T-helper 2 cell (primary cell): Measurements from ENCODE around the gene OPA3.
"Not testable (repeated sequence)": the region's sequence is repeated elsewhere in the genome, so short reads cannot be mapped to it uniquely, and the experiment has no call there.

Source experiments
- DNase-seq, 5 experiments: peaks; one replicate each; pipeline versions ENCODE4 v3.0.0 to v3.0.0-alpha.2; 2012 to 2022
- total RNA-seq, 2 donors: gene quantifications; one replicate each; lab custom pipeline; 2026; lab: John Stamatoyannopoulos, UW

The OPA3 gene
- 14.7 to 19.6 reads per million in 2 donors for total RNA-seq

DNA sequence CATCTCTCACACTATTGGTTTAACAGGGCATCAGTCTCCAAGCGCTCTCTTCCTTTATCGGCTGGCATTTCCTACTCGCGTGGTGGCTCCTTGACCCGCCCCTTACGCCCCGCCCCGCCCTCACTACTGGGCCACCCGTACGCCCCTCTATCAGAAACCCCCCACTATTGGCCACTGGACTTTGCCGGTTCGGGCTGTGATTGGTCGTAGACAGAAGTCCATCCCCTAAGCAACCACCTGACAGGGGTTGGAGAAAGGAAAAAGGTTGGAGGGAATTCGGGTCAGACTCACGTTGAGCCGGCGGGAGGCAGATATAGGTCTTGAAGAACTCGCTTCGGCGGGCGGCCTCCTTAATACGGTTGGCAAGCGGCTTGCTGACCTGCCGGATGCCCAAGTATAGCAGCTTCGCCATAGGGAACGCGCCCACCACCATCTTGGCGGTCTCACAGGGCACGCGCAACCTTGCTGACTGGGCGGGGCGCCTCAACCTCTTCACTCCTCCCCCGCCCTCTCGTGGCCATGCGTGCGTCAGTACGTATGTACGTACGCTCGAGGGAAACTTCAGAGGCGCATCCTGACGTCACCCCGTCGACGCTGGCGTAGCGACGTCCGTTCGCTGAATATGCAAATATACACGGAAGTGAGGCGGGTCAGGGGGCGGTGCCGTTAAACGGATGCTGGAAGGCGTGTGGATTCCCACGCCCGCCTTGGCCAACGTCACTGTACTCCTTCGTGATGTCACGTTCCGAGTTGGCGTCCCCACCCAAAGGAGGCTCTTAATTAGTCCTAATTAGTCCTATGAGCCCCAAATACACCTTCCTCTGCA lies at the start of gene OPA3:
TSS of gene OPA3 (minus strand) at position 471 of the 826 bp plus-strand sequence. CDS start at position 433, 38 bp downstream.
- DNase-seq = peak; percentile 96 to 100 (median 99)

DNA sequence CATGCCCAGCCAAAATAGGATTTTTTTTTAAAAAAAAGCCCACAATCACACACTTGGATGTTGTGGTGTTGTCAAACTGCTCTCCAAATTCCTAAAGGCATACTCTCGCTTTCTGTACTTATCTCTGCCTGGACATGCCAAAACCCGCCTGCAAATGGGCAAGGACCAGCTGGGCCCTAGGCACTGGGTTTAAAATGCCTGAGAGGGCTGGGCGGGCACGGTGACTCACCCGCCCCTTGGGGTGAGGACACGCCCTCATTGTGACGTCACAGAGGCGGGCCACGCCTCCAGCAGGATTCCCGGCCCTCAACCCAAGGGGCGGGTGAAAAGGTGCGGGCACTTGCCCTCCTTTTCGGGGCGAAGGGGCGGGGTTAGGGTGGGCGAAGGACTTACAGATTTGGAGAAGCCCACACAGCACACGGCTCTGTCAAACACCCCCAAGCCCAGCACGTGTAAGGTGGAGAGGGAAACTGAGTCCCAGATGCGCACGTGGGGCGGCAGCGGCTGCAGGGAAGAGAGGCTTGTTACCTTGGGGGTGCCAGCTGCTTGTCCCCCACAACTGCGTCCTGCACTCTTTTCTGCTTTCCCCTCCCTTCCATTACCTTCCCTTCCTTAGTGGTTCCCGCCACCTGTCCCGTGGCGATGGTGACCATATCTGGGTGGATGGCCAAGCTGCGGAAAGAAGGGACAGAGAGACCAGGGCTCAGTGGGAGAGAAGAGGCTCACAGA lies 48.0 kb upstream of the OPA3 start:
- DNase-seq = peak in 4 of 5 experiments; percentile 14 to 28 (median 20)

DNA sequence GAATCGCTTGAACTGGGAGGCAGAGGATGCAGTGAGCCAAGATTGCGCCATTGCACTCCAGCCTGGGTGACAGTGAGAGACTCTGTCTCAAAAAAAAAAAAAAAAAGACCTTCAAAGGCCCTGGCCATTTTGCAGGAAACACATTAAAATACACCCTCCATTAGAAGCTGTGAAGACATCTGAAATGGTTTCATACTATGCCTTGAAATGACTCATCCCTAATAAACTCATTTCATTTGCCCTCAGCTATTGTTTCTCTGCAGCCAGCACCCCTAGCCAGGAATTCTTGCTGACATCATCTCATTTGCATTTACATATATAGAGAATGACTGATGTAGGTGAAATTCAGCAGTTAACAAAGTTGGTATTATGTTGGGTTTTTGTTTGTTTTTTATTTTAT lies 45.9 kb upstream of the OPA3 start:
- DNase-seq = peak in 1 of 5 experiments; percentile 26

DNA sequence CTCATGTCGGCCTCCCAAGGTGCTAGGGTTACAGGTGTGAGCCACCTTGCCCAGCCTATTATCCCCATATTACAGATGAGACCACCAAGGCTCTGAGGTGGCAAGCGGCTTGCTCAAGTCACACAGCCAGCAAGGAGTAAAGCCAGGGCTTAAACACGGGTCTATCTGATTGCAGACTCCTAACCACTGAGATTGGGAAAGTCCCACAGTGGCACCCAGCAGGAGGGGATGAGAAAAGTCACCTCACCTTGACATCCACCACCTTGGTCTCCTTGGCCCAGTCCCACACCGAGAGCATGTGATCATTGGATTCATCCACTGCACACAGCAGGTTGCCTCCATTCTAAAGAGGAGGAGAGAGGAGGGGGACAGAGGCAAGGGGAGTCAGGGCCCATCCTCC lies 45.1 kb upstream of the OPA3 start:
- no peak for DNase-seq

DNA sequence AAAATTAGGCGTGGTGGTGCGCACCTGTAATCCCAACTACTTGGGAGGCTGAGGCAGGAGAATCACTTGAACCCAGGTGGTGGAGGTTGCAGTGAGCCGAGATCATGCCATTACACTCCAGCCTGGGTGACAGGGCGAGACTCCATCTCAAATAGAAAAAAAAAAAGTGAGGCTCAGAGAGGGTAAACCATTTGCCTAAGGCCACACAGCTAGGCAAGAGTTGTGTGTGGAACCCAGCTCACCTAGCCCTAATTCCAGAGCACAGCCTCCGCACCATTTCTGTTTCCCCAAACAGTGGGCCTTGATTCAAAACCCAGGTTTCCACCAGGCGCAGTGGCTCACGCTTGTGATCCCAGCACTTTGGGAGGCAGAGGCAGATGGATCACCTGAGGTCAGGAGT lies 43.6 kb upstream of the OPA3 start:
- not testable (repeated sequence) for DNase-seq

DNA sequence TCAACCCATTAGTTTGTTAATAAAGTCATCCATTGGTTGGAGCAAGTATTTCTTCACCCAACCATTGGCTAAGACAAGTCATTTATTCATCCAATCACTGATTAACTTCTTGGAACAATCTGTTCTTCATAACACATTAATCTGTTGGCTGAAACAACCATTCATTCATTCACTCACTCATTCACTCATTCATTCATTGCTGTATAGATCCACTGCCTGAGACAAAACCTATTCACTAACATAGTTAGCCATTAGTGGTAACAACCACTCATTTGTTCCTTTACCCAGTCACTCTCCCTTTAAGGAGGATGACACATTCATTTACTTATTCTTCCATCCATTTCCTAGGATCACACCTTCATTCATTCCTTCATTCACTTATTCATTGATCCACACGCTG lies 39.4 kb upstream of the OPA3 start:
- no peak for DNase-seq

DNA sequence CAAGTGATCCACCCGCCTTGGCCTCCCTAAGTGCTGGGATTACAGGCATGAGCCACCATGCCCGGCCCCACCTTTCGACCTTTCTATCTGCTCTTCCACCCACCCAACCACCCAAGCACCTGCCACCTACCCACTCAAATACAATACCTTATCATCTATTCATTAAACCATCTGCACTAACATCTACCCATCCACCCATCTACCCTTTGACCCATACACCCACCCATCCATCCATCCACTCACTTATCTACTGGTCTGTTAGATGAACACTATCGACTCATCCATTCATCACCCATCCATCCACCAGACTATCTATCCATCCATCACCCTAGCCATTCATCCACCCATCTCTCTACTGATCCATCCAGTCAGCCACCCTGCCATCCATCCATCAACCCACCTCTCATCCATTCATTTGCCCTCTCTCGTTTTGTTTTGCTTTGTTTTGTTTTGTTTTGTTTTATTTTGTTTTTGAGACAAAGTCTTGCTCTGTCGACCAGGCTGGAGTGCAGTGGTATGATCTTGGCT lies 37.4 kb upstream of the OPA3 start:
- DNase-seq = no peak

DNA sequence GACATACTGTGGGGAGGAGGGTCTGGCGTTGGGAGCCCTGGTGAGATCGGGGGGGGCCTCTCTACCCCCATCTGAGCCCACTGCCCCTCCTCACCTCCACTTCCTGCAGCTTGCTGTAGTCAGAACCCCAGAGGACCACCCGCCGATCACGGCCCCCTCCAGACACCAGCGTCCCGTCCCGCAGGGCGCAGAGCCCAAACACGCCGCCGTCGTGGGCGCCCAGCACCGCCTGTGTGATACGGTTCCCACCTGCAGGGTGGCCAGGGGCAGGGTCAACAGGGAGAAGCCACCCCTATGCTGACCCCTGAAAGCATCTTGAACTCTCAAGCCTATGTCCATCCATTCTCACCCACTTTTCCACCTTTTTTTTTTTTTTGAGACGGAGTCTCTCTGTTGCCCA lies 36.8 kb upstream of the OPA3 start:
- no peak for DNase-seq

DNA sequence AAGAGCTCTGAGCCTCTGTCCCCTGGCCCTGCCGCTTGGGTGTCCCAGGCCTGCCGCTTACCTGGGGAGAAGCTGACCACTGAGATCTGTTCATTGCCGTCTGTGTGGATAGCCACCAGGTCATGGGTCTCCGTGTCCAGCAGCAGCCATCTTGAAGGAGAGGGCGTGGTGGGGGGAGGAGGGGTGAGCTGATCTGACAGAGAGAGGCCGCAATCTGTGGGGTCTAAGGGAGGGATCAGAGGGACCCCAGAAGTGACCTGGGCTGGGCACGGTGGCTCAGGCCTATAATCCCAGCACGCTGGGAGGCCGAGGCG lies 32.1 kb upstream of the OPA3 start:
- no peak for DNase-seq

DNA sequence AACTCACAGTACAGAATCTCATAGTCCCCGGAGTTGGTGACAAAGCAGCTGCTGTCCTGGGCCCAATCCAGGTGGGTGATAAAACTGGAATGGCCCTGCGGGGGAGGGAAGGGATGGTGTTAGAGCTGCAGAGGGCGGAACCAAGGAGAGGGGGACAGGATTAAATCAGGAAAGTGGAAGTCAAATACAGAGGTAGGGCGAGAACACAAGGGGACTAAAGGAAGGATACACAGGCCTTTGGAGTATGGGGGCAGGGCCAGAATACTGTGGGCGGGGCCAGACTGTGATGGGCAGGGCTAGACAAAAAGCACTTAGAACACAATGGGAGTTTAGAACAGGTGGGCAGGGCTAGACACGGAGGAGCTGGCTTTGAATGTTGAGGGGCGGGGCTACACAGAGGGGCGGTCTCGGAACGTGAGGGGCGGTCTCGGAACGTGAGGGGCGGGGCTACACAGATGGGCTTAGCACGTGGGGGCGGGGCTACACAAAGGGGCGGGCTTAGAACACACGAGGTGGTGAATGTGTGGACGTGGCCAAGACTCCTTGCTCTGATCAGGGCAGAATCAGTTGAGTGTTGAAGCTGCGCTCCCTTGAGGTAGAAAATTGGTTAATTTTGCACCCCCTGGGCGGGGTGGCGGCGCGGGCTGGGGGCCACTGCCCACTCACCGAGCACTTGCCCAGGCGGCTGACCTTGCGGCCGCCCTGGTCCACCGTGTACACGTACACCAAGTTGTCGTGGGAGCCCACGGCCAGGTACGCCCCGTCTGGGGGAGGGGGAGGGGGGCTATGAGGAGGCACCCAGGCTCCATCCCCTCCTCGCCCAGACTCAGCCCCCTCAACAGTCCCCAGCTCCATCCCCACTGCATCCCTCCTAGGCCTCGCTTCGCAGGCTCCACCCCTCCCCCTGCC lies 31.4 kb upstream of the OPA3 start:
- DNase-seq = peak; percentile 56 to 86 (median 74)

DNA sequence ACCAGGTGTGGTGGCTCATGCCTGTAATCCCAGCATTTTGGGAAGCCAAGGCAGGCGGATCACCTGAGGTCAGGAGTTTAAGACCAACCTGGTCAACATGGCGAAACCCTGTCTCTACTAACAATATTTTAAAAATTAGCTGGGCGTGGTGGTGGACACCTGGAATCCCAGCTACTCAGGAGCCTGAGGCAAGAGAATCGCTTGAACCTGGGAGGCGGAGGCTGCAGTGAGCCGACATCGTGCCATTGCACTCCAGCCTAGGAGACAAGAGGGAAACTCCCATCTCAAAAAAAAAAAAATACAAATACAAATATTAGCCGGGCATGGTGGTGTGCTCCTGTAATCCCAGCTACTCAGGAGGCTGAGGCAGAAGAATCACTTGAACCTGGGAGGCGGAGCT lies 30.5 kb upstream of the OPA3 start:
- DNase-seq = not testable (repeated sequence)

DNA sequence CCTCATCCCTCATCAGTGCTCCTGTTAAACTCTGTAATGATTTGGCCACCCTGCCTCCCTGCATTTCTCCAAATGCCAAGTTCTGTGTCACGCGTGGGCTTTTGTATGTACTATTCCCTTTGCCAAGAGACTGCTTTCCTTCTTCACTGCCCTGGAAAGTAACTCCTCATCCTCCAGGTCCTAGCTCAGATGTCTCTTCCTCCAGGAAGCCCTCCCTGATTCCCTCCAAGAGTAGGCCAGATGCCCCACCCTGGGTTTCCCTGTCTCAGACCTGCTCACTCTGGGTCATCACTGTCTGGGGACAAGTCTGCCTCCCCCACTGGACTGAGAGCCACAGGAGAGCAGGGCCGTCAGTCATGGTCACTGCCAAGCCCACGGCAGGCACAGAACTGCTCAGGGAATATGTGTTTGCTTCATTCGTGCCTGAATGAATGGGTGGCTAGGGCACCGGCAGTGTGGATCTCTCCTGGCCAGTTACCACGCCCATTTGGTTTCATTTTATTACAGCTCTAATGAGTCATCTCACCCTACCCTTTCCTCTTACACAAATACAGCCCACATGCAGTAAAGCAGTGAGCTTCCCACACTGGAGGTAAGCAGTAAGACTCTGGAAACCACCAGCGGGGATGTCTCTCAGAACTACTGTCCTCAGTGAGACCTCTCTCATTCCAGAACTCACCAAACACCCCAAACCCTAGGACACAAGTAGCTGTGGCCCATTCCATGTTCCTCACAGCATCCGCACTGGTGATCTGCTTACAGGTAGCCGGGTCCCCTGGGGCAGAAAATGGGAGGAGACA lies 29.5 kb upstream of the OPA3 start:
- DNase-seq = peak in 2 of 5 experiments; percentile 21 to 78

DNA sequence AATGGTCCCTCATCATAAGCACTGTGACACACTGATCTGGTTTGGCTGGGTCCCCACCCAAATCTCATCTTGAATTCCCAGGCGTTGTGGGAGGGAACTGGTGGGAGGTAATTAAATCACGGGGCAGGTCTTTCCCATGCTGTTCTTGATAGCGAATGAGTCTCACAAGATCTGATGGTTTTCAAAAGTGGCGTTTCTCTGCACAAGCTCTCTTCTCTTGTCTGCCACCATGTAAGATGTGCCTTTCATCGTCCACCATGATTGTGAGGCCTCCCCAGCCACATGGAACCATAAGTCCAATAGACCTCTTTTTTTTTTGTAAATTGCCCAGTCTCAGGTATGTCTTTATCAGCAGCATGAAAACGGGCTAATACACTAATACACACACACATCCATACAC lies 24.3 kb upstream of the OPA3 start:
- DNase-seq = no peak

DNA sequence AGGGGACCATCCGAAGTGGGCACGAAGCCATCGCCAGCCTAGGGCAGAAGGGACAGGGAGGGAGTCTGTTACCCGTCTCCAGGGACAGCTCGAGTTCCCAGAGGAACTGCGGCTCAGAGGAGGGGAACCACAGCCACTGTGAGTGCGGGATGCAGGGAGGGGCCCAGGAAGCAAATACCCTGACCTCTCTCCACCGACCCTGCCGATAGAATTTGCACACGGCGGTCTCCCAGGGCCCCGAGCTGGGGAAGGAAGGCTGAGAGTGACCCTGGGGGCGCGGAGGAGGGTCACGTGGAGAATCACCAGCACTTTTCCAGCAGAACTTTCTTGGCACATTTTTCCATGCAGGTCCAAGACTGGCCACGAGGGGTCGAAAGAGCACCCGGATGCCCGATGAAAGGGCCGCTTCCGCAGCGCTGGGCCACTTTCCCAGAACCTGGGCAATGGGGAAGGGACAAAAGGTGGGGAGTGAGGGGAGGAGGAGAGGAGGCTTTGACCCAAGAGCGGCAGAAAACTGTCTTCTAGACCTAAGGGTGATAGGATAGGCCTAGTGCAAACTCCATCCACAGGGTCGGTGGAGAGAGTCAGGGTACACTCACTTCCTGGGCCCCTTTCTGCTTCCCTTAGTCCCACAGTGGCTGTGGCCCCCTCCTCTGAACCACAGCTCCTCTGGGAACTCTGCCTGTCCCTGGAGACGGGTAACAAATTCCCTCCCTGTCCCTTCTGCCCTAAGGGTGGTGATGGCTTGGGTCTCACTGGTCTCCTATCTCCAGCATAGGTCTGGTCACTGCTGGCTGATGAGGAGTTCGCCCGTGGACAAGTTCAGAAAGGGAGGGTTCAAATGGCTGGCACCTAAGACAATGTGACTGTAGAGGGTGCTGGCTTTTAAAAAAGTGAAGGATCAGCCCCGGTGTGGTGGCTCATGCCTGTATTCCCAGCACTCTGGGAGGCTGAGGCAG lies 22.7 kb upstream of the OPA3 start:
- peak in 3 of 5 experiments; percentile 9 to 26 (median 24) for DNase-seq

DNA sequence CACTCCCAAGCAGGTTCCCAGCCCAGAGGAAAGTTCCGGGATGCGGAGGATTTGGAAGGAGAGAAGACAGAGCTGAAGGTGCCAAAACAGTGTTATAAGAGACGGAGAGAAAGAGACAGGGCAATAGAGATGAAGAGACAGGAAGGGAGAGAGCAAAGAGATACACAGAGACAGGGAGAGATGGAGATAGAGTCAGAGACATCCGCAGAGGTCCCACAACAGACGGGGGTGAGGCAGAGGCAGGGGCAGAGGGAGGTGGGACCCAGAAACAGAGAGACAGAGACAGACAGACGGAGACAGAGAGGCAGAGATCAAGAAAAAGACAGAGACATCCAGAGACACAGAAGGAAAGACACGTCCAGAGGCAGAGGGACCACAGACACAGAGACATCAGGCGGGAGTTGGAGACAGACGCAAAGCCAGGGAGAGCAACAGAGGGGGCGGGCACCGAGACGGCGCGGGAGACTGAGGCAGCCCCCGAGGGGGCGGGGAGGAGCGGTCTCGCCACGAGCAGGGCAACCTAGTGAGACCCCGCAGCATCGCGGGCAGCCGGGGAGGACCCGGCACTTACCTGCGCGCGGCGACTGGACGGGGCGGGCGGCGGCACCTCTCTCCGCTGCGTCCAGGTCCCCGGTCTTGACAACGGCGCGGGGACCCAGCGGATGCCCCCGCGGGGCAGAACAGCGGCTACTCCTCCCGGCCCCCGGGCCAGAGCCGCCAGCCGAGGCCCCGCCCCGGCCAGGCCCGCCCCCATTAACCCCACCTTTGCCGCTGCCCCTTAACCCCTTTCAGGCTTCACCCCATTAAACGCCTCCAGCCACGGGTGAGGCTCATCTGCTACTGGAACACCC lies 17.1 kb upstream of the OPA3 start, which contains the start of gene GPR4:
TSS of gene GPR4 (minus strand) at position 689 of the 851 bp plus-strand sequence. CDS start 10,346 bp downstream, outside the sequence.
- no peak for DNase-seq

DNA sequence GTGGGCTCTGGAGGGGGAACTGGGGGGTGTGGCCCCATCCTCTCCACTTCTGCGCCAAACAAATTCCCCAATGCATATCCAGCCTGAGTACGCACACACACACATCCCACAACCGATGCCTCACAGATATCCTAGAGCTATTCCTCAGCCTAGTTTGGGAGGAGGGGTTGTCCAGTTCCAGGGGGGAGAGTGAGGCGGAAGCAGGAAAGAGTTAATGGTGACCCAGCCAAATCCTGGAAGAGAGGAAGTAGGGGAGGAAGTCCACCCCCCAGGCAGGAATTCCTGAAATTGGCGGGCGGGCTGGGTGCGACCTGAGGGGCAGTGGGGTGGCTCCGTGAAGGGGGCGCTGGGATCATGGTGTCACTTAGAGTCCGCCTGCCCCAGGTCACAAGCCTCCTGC lies 16.5 kb upstream of the OPA3 start:
- no peak for DNase-seq

DNA sequence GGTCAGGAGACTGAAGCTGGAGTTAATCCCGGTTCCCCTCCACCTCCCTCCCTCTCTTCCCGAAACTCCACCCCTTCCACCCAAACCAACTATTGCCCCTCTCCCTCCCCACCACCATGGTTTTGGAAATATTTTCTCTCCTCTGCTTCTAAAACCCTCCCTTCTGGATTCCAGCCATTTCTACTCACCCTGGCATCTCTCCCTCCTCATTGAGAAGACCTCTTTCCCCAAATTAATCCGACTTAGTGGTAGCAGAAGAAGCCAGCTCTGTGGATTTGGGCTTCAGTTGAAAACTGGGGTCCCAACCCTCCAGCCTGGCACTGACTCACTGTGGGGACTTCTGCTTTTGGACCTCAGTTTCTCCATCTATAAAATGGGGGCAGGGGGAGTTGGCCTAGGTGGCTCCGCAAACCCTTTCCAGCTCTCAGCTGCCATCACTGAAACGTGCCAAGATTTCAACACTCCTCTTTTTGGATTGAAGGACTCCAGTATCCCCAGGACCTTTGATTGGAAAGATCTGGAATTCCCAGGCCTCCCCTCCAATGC lies 15.8 kb upstream of the OPA3 start:
- DNase-seq = no peak

DNA sequence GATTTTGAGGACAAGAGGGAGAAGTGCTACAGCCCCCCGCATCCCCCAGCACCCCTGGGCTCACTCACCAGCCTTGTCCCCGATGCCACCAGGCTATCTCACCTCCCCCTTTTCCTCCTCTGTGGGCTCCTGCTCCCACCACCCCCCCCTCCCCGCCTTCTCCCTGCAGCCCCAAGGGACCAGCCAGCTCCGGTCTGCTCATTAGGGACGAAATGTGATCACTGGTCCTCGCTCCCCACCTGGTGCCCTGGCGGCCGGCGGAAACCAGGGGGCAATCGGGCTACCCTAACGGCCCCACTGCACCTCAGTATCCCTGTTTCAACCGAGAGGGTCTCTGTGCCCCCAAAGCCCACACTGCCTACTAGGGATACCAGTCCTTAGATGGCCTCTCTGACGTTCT lies 14.7 kb upstream of the OPA3 start:
- DNase-seq = no peak
